Measurements from ENCODE around the gene LDB1.

DNA sequence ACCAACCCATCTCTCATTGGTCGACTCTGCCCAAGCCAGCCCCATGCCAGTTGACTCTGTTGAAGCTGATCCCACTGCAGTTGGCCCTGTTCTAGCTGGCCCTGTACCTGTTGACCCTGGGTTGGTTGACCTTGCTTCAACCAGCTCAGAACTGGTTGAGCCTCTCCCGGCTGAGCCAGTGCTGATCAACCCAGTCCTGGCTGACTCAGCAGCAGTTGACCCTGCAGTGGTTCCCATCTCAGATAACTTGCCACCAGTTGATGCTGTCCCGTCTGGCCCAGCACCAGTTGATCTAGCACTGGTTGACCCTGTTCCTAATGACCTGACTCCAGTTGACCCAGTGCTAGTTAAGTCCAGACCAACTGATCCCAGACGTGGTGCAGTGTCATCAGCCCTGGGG, 20.1 kb upstream of the LDB1 start:
- TF ChIP-seq, protein P1, sequence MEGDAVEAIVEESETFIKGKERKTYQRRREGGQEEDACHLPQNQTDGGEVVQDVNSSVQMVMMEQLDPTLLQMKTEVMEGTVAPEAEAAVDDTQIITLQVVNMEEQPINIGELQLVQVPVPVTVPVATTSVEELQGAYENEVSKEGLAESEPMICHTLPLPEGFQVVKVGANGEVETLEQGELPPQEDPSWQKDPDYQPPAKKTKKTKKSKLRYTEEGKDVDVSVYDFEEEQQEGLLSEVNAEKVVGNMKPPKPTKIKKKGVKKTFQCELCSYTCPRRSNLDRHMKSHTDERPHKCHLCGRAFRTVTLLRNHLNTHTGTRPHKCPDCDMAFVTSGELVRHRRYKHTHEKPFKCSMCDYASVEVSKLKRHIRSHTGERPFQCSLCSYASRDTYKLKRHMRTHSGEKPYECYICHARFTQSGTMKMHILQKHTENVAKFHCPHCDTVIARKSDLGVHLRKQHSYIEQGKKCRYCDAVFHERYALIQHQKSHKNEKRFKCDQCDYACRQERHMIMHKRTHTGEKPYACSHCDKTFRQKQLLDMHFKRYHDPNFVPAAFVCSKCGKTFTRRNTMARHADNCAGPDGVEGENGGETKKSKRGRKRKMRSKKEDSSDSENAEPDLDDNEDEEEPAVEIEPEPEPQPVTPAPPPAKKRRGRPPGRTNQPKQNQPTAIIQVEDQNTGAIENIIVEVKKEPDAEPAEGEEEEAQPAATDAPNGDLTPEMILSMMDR (IDR thresholded peaks at IDR 0.05; ENCODE audit: low read depth, low read length) = no peak
- TF ChIP-seq POLR2A (IDR thresholded peaks at IDR 0.05; ENCODE audit: extremely low read depth, insufficient read length) = no peak
- TF ChIP-seq, protein P2, sequence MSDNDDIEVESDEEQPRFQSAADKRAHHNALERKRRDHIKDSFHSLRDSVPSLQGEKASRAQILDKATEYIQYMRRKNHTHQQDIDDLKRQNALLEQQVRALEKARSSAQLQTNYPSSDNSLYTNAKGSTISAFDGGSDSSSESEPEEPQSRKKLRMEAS (IDR thresholded peaks at IDR 0.05; ENCODE audit: low read depth, low read length) = no peak
- no peak for TF ChIP-seq MYC (IDR thresholded peaks at IDR 0.05; ENCODE audit: low read depth, low read length)

Measured in NB4 (cell line).